Sigmoid colon (tissue), 4 donors: ENCODE results near the gene EIF3L.

Source experiments
- CTCF ChIP-seq, 4 experiments: fragments of 450-650 bp in 3 of 4; fragments of 200-600 bp in 1 of 4; IDR thresholded peaks; one replicate each; pipeline ENCODE4 v1.5.1; 2016 to 2019; ENCODE audit warnings: antibody characterized with exemption in 4 of 4, mild to moderate bottlenecking in 3 of 4, moderate library complexity in 2 of 4
- EP300 ChIP-seq, 4 donors: sonication (generic); formaldehyde crosslinking; IDR thresholded peaks; one replicate each; pipeline ENCODE4 v1.6.1; 2017; ENCODE audit warnings: antibody characterized with exemption in 4 of 4
- POLR2A ChIP-seq, 2 donors: fragments of 450-650 bp; IDR thresholded peaks; one replicate each; pipeline ENCODE4 v1.6.1; 2016; ENCODE audit warnings: antibody characterized with exemption in 2 of 2, mild to moderate bottlenecking in 2 of 2, moderate library complexity in 2 of 2
- POLR2AphosphoS5 ChIP-seq, 4 donors: sonication (generic); formaldehyde crosslinking; IDR thresholded peaks; one replicate each; pipeline ENCODE4 v1.6.1; 2017; ENCODE audit warnings: antibody characterized with exemption in 4 of 4

GRCh38 chr22:37893583-37893983, 44.4 kb downstream of the EIF3L start:
- no peak for TF ChIP-seq POLR2A (IDR thresholded peaks at IDR 0.05)
- TF ChIP-seq CTCF (IDR thresholded peaks at IDR 0.05): no peak
- no peak for TF ChIP-seq EP300 (IDR thresholded peaks at IDR 0.05)
- no peak for TF ChIP-seq POLR2AphosphoS5 (IDR thresholded peaks at IDR 0.05)
